WTC11 (cell line): ENCODE measurements around the gene CAPN9. TPM values are rescaled to one million over a fixed set of nuclear protein-coding genes. Genes with fewer than 3 reads are reported as not detected.

ENCODE experiments used
- ATAC-seq: fragments of 200-7000 bp; cut with Tn5 transposase; 2 replicates; pipeline ENCODE4 v1.10.0; 2021; ENCODE audit warnings: mild to moderate bottlenecking, moderate library complexity
- CTCF ChIA-PET: fragments of 300-600 bp; sonication (Branson Sonifier 250); formaldehyde crosslinking; loops from one replicate; lab custom pipeline; 2021; ENCODE audit warnings: antibody characterized with exemption; lab: Charles Lee
- POLR2A ChIA-PET: fragments of 350-600 bp; sonication (Branson Sonifier 250); formaldehyde crosslinking; loops from one replicate; lab custom pipeline; 2021; ENCODE audit warnings: antibody characterized with exemption; lab: Charles Lee
- DNase-seq: peaks from one replicate; pipeline ENCODE4 v3.0.0; 2021; ENCODE audit warnings: low spot score
- H3K27ac Mint-ChIP-seq: 2 replicates; pipeline ENCODE4 v1.8.0; 2021; ENCODE audit warnings: mixed read lengths
- H3K27me3 Mint-ChIP-seq: 2 replicates; pipeline ENCODE4 v1.8.0; 2021; ENCODE audit warnings: low read depth, mild to moderate bottlenecking, moderate library complexity, mixed read lengths
- H3K36me3 Mint-ChIP-seq: 2 replicates; pipeline ENCODE4 v1.8.0; 2021; ENCODE audit warnings: mixed read lengths
- H3K4me1 Mint-ChIP-seq: 2 replicates; pipeline ENCODE4 v1.8.0; 2022; ENCODE audit warnings: mixed read lengths
- H3K4me3 Mint-ChIP-seq: 2 replicates; pipeline ENCODE4 v1.8.0; 2021; ENCODE audit warnings: mild to moderate bottlenecking, moderate library complexity, mixed read lengths
- H3K9me3 Mint-ChIP-seq: 2 replicates; pipeline ENCODE4 v1.8.0; 2021; ENCODE audit warnings: mixed read lengths
- ATF2 ChIP-seq: sonication (generic); formaldehyde crosslinking; IDR thresholded peaks from 2 replicates; pipeline ENCODE4 v1.8.1; 2022; ENCODE audit warnings: low read depth, missing genetic modification reagents, borderline replicate concordance
- E2F4 ChIP-seq: sonication (generic); formaldehyde crosslinking; IDR thresholded peaks from 2 replicates; pipeline ENCODE4 v1.8.1; 2022; ENCODE audit warnings: low read depth, mild to moderate bottlenecking, moderate library complexity, missing genetic modification reagents, borderline replicate concordance
- ERG ChIP-seq: fragments of 250-450 bp; sonication (Bioruptor Pico); IDR thresholded peaks from 2 replicates; pipeline ENCODE4 v1.8.0; 2021; ENCODE audit warnings: mild to moderate bottlenecking
- ETV6 ChIP-seq: sonication (generic); formaldehyde crosslinking; IDR thresholded peaks from 2 replicates; pipeline ENCODE4 v1.8.1; 2022; ENCODE audit warnings: mild to moderate bottlenecking, missing genetic modification reagents
- FOXP4 ChIP-seq: sonication (generic); formaldehyde crosslinking; IDR thresholded peaks from 2 replicates; pipeline ENCODE4 v1.8.0; 2022; ENCODE audit warnings: mild to moderate bottlenecking, missing genetic modification reagents
- GABPB1 ChIP-seq: sonication (generic); formaldehyde crosslinking; IDR thresholded peaks from 2 replicates; pipeline ENCODE4 v1.8.1; 2023; ENCODE audit warnings: mild to moderate bottlenecking, missing genetic modification reagents
- GRHL2 ChIP-seq: fragments of 250-450 bp; sonication (Bioruptor Pico); IDR thresholded peaks from 2 replicates; pipeline ENCODE4 v1.8.0; 2022; ENCODE audit warnings: mild to moderate bottlenecking, moderate library complexity; ENCODE audit not compliant: insufficient replicate concordance, severe bottlenecking
- MAX ChIP-seq: sonication (generic); formaldehyde crosslinking; IDR thresholded peaks from 2 replicates; pipeline ENCODE4 v1.8.0; 2022; ENCODE audit warnings: mild to moderate bottlenecking, missing genetic modification reagents
- RELA ChIP-seq: sonication (generic); formaldehyde crosslinking; IDR thresholded peaks from 2 replicates; pipeline ENCODE4 v1.8.1; 2022; ENCODE audit warnings: missing genetic modification reagents, mild to moderate bottlenecking, borderline replicate concordance
- STAT6 ChIP-seq: sonication (generic); formaldehyde crosslinking; conservative IDR thresholded peaks from 2 replicates; pipeline ENCODE4 v1.8.1; 2023; ENCODE audit warnings: mild to moderate bottlenecking, low read depth, missing genetic modification reagents, moderate library complexity
- TEAD4 ChIP-seq: sonication (generic); formaldehyde crosslinking; IDR thresholded peaks from 2 replicates; pipeline ENCODE4 v1.8.0; 2022; ENCODE audit warnings: mild to moderate bottlenecking, missing genetic modification reagents
- TP53 ChIP-seq: sonication (generic); formaldehyde crosslinking; IDR thresholded peaks from 2 replicates; pipeline ENCODE4 v1.8.1; 2023; ENCODE audit warnings: mild to moderate bottlenecking, missing genetic modification reagents
- ZNF138 ChIP-seq: sonication (generic); formaldehyde crosslinking; conservative IDR thresholded peaks from 2 replicates; pipeline ENCODE4 v1.8.1; 2022; ENCODE audit warnings: mild to moderate bottlenecking, moderate library complexity, missing genetic modification reagents
- ZNF232 ChIP-seq: sonication (generic); formaldehyde crosslinking; IDR thresholded peaks from 2 replicates; pipeline ENCODE4 v1.8.0; 2022; ENCODE audit warnings: mild to moderate bottlenecking, missing genetic modification reagents
- ZNF263 ChIP-seq: sonication (generic); formaldehyde crosslinking; IDR thresholded peaks from 2 replicates; pipeline ENCODE4 v1.8.1; 2022; ENCODE audit warnings: low read depth, mild to moderate bottlenecking, moderate library complexity, missing genetic modification reagents
- ZNF281 ChIP-seq: sonication (generic); formaldehyde crosslinking; IDR thresholded peaks from 2 replicates; pipeline ENCODE4 v1.8.0; 2023; ENCODE audit warnings: mild to moderate bottlenecking, missing genetic modification reagents
- ZNF423 ChIP-seq: fragments of 250-450 bp; sonication (Bioruptor Pico); IDR thresholded peaks from 2 replicates; pipeline ENCODE4 v2.1.2; 2022; ENCODE audit warnings: mild to moderate bottlenecking, moderate library complexity
- ZSCAN18 ChIP-seq: fragments of 250-450 bp; sonication (Bioruptor Pico); IDR thresholded peaks from 2 replicates; pipeline ENCODE4 v2.1.2; 2022; ENCODE audit warnings: mild to moderate bottlenecking, moderate library complexity
- total RNA-seq: library from RNA; stranded (reverse); gene quantifications from 3 replicates; pipeline ENCODE4 v1.2.3, GENCODE V29; 2021

CAPN9 gene
- total RNA-seq, 1 experiment from 2014 or later = not detected

GRCh38 chr1:230849451-230850224, 102.5 kb downstream of the CAPN9 start (continued):
- TF ChIP-seq ZSCAN18 (CRISPR knock-in tag) = no peak
- no peak for TF ChIP-seq GABPB1 (CRISPR knock-in tag)
- no peak for TF ChIP-seq TEAD4 (CRISPR knock-in tag)
- no peak for TF ChIP-seq ATF2

- TF ChIP-seq ETV6 (CRISPR knock-in tag) (no peak), MAX (CRISPR knock-in tag) (no peak)
- peaks cover 21% of the 10 kb centered on the region for H3K4me1 Mint-ChIP-seq
- peaks cover 10% of the 10 kb centered on the region for H3K9me3 Mint-ChIP-seq
- H3K4me3 Mint-ChIP-seq = no peak overlapping the region
- no peaks in the 10 kb centered on the region; the same call in 1 of the 2 replicates for H3K27me3 Mint-ChIP-seq
- ATAC-seq (no peak), DNase-seq (no peak)
- H3K36me3 Mint-ChIP-seq = peaks cover 40% of the 10 kb centered on the region
- ChIA-PET CTCF (no interaction called here), POLR2A (no interaction called here)
- H3K27ac Mint-ChIP-seq = peak overlapping the region; percentile 23; the same call in 1 of the 2 replicates
These were observed 103.4 kb downstream of the CAPN9 start for GRCh38 chr1:230850547-230850946.

GRCh38 chr1:230851291-230851691, 104.1 kb downstream of the CAPN9 start:
- DNase-seq (peak; percentile 53), ATAC-seq (peak; percentile 91)
- Mint-ChIP-seq H3K27ac (0 out of 2 replicates have a peak overlapping the region, but pooled peaks have one; percentile 36), H3K4me1 (peaks cover 25% of the 10 kb centered on the region), H3K27me3 (no peaks in the 10 kb centered on the region; the same call in 1 of the 2 replicates), H3K9me3 (peaks cover 10% of the 10 kb centered on the region), H3K4me3 (no peak overlapping the region), H3K36me3 (peaks cover 41% of the 10 kb centered on the region)
- POLR2A ChIA-PET = no interaction called here
- CTCF ChIA-PET = interaction anchor here (1.2 to 1.6 kb wide), 2 partner anchors 10 to 17 kb away, joined by 3 to 4 read pairs; partner anchors contain the start of gene C1orf198
- TF ChIP-seq ERG (CRISPR knock-in tag) (no peak), FOXP4 (CRISPR knock-in tag) (no peak), ZNF423 (no peak), TP53 (CRISPR knock-in tag) (no peak), E2F4 (CRISPR knock-in tag) (no peak), RELA (CRISPR knock-in tag) (no peak), STAT6 (no peak), GRHL2 (no peak), ZNF232 (CRISPR knock-in tag) (no peak), ZNF138 (CRISPR knock-in tag) (no peak), ZNF281 (no peak), ZNF263 (CRISPR knock-in tag) (no peak)
